Hematopoietic multipotent progenitor cell treated with erythropoietin and hydrocortisone succinate and interleukin-3 and kit ligand, for 15 days (in vitro differentiated cells): ENCODE data around the gene AGAP1.

ENCODE experiments used
- DNase-seq: peaks from one replicate; pipeline ENCODE4 v3.0.0-alpha.2; 2015; ENCODE audit warnings: low spot score

AGAP1 gene

DNA sequence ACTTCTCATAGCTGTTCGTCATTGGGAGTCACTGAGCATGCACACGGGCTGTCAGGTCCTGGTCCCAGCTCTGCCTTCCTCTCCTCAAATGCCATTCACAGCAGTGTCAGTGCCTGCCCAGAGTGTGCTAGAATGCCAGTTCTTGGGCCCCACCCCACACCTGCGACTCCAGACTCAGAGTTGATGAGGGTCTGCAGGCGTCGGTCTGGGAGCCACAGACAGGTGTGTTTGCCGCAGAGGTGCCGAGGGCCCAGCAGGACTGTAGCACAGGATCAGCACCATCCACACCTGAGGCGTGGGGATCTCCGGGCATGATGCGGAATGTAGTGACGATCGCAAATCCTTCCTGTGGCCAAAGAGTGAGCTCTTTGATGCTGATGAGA, 56.5 kb downstream of the AGAP1 start:
- no peak for DNase-seq

DNA sequence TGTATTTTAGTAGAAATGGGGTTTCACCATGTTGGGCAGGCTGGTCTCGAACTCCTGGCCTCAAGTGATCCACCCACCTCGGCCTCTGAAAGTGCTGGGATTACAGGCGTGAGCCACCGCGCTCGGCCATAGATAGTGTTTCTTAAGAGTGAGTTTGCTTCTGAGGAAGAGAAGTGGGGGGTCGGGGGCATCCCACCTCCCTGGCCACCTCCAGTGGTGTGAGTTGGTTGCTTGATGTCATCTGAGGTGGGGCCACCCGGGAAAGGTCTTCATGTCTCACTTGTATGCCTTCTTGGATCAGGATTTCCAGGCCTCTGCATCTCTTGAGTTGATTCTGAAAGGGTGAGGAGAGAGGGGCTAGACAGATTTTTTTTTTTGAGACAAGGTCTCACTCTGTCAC, 57.1 kb downstream of the AGAP1 start:
- no peak for DNase-seq

DNA sequence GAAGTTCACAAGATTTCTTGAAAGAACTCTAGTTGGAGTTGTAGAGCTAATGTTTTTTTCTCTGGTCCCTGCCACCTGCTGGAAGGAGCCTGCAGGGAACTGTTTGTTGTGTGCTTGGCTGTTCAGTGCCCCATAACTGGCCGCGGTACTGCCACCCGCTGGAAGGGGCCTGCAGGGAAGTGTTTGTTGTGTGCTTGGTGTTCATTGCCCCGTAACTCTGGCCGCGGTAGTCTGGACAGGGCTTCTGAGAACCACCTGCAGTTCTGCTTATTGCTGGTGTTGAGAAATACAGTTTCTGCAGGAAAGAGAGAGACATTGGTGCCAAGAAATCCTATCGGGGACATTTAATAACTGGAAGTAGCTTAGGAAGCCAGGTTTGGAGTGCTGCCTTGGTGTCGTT, 58.1 kb downstream of the AGAP1 start:
- no peak for DNase-seq

DNA sequence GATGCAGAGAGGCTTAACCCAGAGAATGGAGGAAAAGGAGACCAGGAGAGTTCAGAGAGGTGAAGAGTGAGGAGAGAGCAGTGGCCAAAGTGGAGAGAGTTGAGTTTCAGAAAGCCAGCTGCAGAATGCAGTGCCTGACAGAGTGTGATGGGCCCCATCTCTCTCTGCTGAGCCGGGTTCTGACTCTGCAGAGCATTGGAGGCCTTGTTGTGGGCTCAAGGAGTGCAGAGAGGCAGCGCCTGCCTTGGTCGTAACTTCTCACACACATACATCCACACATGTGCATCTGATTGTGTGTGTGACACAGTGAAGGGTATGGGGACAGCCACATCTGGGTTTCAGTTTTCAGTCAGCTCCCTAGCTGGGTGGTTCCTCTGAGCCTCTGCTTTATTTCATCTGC, 58.8 kb downstream of the AGAP1 start:
- DNase-seq: no peak

DNA sequence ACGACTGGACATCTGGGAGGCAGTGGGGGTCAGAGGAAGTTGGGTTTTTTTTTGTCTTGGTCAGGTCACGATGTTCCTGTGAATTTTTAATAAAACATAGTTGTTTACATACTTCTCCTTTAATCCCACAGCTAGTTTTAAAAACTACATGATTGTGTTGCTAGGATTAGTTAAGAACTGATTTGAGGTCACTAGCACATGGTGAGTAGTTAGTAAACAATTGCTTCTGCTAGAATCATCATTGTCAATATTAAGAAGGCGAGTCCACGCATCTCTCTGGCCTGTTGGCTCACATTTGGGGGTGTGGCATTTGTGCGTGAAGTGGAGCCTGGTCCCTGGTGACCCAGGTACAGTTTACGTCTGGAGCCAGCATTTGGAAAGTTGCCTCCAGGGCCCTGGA, 59.4 kb downstream of the AGAP1 start:
- DNase-seq: no peak

DNA sequence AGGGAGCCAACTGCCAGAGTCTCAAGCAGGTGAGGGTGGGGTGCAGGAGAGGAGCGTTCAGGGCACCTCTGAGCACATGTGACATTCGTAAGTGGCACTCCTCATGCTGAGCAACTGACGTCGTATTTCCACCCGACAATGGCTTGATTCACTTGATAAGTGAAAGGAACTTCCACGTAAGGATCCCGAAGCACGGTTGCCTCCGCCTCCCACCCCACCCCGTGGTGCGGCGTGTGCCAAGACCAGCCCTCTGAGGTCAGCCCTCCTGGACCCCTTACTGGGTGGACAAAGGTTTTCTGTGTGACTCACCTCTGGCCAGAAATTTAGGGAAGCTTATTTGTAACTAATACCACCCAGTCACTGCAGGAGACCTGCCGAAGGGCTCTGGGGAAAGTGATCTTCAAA, 59.9 kb downstream of the AGAP1 start:
- no peak for DNase-seq

DNA sequence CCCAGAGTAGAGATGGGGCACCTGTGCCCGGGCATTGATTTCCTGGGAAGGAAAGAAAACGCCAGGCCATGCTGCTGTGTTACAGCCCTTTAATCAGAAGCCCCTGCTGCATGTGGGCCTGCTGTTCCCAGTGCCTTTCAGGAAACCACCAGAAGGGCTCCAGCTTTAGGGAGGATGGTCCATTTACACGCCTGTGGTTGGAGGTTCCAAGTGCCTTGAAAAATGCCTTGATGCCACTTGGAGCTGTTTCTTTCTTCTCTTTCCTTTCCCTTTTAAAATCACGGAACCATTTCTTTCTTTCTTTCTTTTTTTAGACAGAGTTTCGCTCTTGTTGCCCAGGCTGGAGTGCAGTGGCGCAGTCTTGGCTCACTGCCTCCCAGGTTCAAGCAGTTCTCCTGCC, 60.5 kb downstream of the AGAP1 start:
- DNase-seq: no peak

DNA sequence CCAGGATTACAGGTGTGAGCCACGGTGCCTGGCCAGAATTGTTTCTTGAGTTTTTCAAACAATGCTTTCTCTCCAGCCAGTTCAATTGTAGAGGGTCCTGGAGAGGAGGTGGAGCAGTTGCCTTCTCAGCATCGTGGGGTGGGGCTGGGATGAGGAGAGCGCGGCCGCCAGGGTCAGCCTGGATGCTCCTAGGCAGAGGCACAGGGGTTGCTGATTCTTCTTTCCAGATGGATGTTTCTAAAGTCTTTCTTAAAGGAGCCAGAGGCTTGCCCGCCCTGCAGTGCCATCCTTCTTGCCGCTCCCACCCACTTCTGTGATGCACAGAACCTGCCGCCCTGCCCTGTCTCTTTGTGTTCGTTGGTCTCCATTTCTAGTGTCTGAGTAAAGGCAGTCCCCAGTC, 61.1 kb downstream of the AGAP1 start:
- no peak for DNase-seq

DNA sequence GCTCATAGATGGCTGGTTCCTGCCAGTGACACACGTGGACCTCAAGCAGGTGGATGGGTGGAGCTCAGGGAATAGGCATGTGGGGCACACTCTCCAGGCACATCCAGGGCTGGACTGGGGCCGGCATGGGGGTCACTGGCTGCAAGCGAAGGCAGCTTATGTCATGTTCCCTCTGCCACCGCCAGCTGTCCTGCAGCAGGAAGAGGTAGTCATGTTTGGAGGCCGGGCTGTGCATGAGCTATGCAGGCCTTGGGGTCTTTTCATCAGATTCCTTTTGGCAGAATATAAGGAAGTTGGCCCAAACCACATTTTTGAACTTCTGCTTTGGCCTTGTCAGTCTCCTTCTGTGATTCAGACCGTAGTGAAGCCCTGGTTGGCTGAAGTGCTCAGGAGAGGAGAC, 61.5 kb downstream of the AGAP1 start:
- no peak for DNase-seq

DNA sequence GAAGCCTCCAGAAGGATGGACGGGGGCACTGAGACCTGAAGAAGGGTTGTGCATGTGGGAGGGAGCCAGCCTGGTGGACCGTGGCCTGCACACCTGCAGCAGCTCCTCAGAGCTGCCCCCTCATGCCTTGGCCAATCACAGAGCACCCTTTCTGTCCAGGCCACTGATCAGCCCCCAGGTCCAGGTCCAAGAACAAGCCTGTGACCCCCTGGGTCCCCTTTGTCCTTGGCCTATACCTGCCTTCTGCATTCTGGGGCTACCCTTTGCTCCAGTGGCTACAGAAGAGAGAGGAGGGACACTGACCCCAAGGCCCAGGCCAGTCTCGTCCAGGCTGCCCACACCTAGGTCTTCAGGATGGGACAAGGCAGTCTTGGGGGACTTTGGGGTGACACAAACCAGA, 62.2 kb downstream of the AGAP1 start:
- DNase-seq: no peak

DNA sequence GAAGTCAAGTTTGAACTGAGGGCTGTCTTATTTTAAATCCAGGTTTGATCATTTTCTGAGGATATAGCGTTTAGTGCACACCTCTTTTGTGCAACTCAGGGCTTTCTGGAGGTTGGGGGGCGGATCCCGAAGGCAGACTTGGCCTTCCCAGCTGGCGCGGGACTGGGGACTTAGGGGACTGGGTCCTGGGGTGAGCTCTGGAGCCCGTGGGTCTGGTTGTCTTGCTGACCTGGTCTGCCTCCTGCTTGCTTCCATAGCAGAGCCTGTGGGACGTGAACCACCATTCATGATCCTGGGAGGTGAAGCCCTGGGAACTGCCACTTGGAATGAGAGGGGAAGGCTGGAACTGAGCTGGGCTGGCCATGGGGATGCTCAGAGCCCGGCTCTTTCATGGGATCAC, 63.1 kb downstream of the AGAP1 start:
- no peak for DNase-seq

DNA sequence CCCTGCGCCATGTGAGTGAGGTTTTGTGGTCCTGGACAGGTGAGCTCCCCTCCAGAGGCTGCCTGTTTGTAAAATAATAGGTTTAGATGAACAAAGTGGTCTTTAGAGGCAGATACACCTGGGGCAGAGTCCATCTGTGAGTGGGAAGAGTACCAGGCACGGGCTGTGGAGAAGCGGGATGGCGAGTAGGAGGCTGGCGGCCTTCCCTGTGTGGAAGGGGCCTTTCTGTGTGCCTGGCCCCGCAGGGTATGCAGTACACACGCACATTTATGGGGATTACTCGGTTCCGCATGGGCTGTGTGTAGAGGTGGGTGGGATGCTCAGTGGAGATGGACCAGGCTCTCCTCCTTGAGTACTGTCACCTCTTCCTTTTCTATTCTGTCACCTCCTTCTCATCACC, 64.1 kb downstream of the AGAP1 start:
- DNase-seq: no peak

DNA sequence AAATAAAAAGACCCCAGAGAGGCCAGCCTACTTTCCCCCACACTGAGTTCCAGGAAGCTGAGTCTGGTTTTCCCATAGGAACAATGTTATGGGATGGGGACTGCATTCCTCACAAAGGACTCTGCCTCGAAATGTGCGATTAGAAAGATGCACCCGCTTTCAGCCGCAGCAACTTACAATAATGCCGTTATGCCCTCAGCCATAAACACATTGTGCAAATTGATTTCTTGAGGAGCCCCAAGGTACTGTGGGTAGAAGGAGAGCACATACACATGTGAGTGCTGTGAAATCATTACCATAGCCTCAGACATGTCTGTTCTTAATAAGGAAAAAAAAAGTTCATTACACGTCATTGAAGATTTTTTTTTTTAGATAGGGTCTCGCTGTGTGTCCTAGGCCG, 64.7 kb downstream of the AGAP1 start:
- DNase-seq: no peak

DNA sequence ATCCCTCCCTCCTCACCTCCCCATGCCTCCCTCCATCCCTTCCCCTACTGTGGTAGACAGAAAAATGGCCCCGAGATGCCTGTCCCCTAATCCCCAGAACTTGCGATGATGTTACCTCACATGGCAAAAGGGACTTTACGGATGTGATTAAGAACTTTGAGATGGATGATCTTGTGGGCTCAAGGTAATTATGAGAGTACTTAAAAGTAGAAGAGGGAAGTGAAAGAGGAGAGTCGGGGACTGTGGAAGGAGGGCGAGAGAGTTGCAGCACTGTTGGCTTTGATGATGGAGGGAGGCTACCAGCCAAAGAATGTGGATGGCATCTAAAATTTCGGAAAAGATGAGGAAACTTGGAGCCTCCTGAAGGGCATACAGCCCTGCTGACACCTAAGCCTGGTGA, 66.5 kb downstream of the AGAP1 start:
- no peak for DNase-seq

DNA sequence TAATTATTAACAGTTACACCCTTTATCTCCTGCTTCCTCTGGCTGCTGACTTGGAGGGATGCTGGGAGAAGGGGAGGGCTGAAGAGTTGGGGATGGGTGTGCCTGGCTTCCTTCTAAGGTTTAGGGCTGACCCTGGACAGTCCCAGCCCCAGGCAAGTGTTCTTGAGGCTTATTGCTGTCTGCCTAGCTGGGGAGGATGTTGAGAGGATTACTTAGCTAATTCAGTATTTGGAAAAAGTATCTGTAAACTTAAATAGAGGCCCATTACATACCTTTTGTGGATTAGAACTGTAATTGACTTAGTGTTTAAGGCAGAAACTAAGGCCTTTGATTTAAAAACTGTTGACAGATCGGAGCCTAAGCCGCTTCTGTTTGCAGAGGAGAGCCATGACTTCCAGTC, 67.6 kb downstream of the AGAP1 start:
- DNase-seq: no peak

DNA sequence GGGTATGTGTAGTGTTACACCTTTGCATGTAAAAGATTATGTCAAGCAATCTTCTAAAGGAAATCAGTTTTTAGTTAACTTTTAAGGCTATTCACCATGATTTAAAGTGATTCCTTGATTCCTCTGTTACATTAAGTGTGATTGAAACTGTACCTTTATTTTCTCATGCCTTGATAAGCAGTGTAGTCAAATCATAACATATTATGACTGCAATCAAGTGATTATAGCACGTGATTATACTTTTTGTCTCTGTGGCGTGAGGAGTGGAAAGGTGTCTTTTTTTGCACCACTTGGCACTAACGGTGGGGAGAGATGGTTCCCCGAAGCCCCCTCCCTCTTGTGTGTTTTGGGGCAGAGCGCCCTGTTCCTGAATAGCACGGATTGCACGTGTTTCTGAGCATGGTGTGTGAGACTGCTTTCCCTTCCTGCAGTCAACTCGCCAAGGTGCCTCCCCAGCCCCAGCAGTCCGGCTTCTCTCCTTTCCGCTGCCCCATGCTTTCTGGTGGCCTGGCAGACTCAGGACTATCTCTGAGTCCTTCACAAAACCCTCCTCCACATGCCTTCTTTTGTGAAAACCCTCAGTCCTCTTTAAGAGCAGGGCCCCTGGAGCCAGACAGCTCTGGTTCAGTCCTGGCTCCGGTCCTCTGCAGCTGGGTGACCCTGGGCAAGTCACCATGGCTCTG, 68.4 kb downstream of the AGAP1 start:
- no peak for DNase-seq

DNA sequence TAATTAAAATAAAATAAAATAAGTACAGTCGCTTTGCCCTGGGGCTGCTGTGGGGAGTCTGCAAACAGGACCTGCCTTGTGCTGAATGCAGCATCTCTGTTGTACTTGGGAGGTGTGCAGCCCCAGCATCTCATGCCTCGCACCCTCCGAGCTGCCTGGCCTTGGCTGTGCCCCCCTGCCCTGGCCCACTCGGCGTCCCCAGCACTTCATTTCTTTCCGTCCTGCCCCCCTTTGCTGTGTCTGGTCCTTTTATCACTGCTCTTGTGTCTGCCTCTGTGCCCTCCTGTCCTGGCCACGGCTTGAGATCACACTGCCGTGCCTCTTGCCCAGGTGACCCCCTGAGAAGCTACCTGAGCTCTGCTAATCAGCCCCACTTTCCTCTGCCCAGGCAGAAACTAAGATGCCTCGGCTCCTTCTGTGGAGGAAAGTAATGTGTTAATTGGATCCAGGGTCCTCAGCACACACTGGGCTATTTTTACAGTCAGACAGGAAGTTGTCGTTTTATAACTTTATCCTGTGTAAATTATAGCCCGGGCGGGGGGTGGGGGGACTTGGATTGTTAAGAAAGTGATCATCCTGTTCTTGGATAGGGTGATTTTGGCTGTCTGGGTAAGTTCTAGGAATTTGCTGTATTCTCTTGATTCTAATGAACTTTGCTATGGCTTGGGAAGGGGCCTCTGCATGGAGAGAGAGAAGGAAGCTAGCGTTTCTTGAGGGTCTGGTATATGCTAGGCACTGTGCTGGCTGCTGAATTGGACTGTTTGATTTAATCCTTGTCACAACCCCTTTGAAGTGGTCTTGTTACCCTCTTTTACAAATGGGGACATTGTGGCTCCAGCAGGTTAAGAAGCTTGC, 69.4 kb downstream of the AGAP1 start:
- no peak for DNase-seq

DNA sequence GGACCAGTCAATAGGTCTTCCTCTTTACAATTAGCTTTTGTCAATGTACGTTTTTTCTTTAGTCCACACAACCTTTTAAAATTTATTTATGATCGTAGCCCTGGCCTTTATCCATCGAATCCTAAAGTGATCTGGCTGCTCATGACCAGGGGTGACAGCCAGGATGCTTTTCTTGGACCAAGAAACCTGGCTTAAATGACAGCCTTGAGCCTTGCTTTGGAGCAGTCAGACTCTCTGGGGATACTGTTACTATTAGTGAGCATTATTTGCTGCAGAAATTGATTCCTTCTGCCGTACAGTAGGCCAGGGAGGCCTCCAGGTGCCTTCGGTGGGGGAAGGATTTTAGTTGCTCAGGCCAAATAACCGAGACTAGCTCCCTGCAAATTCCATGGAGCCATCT, 70.2 kb downstream of the AGAP1 start:
- no peak for DNase-seq

DNA sequence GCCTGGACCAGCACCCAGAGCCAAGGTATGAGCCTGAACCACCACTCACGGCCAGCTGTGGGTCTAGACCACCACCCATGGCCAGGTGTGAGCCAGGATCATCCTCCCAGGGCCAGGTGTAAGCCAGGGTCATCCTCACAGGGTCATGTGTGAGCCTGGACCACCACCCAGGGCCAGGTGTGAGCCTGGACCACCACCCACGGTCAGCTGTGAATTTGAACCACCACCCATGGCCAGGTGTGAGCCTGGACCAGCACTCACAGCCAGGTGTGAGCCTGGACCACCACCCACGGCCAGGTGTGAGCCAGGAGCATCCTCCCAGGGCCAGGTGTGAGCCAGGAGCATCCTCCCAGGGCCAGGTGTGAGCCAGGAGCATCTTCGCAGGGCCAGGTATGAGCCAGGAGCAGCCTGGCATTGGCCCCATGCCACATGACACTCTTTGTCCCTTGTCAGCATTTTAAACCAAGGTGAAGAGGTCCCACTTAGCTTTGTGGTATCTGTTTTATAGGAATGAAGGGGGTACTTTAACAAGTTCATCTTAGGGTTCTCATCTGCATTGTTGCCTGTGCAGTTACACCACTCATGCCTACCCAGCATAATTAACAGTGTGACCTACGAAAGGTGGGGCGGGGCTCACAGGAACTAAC, 71.2 kb downstream of the AGAP1 start:
- DNase-seq: no peak

DNA sequence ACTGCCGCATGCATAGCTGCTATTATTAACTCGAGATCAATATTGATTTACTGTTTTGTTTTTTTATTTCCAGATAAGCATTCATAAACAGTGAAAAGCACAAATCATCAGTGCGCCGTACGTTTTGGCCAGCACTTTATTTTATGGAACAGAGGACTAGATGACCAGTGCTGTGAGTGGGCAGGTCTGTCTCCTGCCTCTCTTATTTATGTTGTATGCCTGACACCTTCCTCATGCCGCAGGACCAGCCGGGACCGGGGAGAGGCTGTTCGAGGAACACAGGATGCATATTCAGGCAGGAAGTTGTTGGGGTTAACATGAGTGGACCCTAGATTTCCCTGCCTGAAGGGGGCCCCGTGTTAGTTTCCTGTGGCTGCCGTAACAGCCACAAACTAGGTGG, 72.6 kb downstream of the AGAP1 start:
- DNase-seq: no peak

DNA sequence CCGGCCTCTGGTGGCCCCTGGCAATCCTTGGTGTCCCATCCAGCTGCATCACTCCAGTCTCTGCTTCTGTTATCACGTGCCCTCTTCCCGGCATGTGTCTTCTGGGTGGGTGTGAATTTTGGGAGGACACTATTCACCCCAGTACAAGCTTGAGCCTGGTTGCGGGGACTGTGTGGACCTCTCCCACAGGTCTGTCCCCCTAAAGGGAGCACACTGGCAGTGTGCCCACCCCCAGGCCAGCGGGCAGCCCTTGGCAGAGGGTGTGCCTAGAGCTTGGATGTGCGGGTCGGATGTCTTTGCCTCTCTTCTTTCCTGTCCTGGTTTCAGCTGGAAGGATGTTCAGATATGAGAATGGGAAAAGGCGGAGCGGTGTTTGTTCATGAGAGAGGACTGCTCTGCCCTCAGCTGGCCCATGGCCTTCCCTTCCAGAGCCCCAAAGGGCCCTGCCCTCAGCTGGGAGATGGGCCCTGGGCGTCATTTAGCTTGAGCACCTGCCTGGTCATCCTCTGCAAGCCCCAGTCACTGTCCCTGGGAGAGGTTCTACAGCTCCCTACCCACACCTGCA, 73.2 kb downstream of the AGAP1 start:
- DNase-seq: no peak

DNA sequence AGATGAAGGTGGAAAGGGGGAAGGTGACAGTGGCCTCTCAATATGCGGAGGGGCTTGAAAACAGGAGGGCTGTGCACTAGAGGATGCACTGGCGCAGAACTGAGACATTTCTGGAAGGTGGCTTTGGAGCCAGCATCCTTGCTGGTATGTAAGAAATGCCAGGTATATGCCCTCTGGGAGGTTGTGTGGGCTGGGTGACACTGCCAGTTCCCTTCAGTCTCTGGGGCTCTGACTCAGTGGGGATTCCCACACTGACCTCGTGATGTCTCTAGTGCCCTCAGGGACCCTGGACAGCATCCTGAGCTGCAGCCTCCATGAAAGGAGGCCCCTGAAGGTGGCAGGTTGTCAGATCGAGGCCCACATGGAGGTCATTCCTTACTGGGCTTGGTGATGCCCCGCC, 74.0 kb downstream of the AGAP1 start:
- no peak for DNase-seq

DNA sequence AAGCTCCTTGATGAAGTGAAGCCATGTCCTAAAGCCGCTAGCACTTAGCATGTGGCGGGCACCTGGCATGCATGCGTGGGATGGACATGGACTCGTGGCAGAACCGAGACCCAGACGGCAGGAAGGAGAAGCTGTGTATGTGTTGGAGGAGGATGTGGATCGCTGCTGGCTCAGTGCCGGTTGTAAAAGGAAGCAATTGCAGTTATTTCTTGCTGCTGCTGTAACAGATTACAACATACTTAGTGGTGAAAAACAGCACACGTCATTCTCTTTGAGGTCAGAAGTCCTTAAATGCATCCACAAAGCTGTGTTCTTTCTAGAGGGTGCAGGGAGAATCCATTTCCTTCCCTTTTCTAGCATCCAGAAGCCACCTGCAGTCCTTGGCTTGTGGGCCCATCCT, 74.6 kb downstream of the AGAP1 start:
- no peak for DNase-seq
